HepG2 (cell line): ENCODE results near the gene CACNA1C. TPM values are rescaled to one million over a fixed set of nuclear protein-coding genes. Genes with fewer than 3 reads are reported as not detected.

Experiments used
- ATAC-seq: fragments of 200-7000 bp; cut with Tn5 transposase; 3 replicates; pipeline ENCODE4 v1.9.1; 2020; ENCODE audit warnings: mild to moderate bottlenecking, moderate library complexity
- BruUV-seq: library from RNA; stranded (reverse); fragments of 400-500 nt; replicated peaks from 2 replicates; lab custom pipeline; 2021; lab: Mats Ljungman, UMichigan
- CTCF ChIA-PET: fragments of 300-600 bp; formaldehyde crosslinking; extraction: SDS; loops from one replicate; lab custom pipeline; 2021; ENCODE audit warnings: low total read pairs, inconsistent platforms, low intra/inter-chr PET ratio; lab: Yijun Ruan, JAX
- POLR2A ChIA-PET: fragments of 350-600 bp; sonication (Branson Sonifier 250); formaldehyde crosslinking; loops from one replicate; lab custom pipeline; 2020; ENCODE audit warnings: antibody characterized with exemption, inconsistent platforms; lab: Yijun Ruan, JAX
- DNase-seq: peaks from one replicate; pipeline ENCODE4 v3.0.0-alpha.2; 2015; ENCODE audit warnings: low spot score
- FAIRE-seq: peaks from 3 replicates; lab custom pipeline; 2011; peaks lifted over from hg19 to GRCh38; lab: Jason Lieb, UNC
- H2AFZ ChIP-seq: one replicate; pipeline ENCODE4 v1.6.1; 2011; ENCODE audit warnings: low read length, inconsistent platforms
- H3K27ac ChIP-seq: fragments of 300-600 bp; 3 replicates; pipeline ENCODE4 v1.8.0; 2011; ENCODE audit warnings: mixed run types, mild to moderate bottlenecking, mixed read lengths, low read length, inconsistent platforms; ENCODE audit not compliant: insufficient read depth; ENCODE audit errors: extremely low read length
- H3K27me3 ChIP-seq, 2 experiments: fragments of 200-600 bp in 1 of 2; 2 replicates in 1 of 2; 3 replicates in 1 of 2; pipeline versions ENCODE4 v1.6.0 to v1.8.0; 2011; ENCODE audit warnings: low read length in 2 of 2, mild to moderate bottlenecking in 2 of 2, moderate library complexity in 2 of 2, inconsistent platforms in 1 of 2; ENCODE audit not compliant: insufficient read depth in 2 of 2, control insufficient read depth in 1 of 2
- H3K36me3 ChIP-seq, 2 experiments: fragments of 200-600 bp in 1 of 2; replicated peaks in 1 of 2; 2 replicates in 1 of 2; 3 replicates in 1 of 2; pipeline versions ENCODE4 v1.5.1 to v1.8.0; 2011; ENCODE audit warnings: low read length in 2 of 2, inconsistent platforms in 1 of 2; ENCODE audit not compliant: insufficient read depth in 2 of 2, control insufficient read depth in 1 of 2
- H3K4me1 ChIP-seq: 2 replicates; pipeline ENCODE4 v1.5.1; 2012; ENCODE audit warnings: low read length, inconsistent platforms; ENCODE audit not compliant: insufficient read depth
- H3K4me2 ChIP-seq: 2 replicates; pipeline ENCODE4 v1.6.0; 2011; ENCODE audit warnings: low read depth, low read length, inconsistent platforms
- H3K4me3 ChIP-seq, 3 experiments: fragments of 200-600 bp in 1 of 3; sonication (generic), shearing (Covaris generic) in 1 of 3; replicated peaks in 1 of 3; 2 replicates each; pipeline ENCODE4 v1.5.1; 2011 to 2016; ENCODE audit warnings: low read length in 3 of 3, inconsistent platforms in 2 of 3, low read depth in 2 of 3, mild to moderate bottlenecking in 2 of 3, control low read depth in 1 of 3, mixed read lengths in 1 of 3; ENCODE audit not compliant: insufficient read depth in 1 of 3
- H3K79me2 ChIP-seq: one replicate; pipeline ENCODE4 v1.6.1; 2011; ENCODE audit warnings: low read length, inconsistent platforms; ENCODE audit not compliant: insufficient read depth
- H3K9ac ChIP-seq: 2 replicates; pipeline ENCODE4 v1.6.0; 2011; ENCODE audit warnings: mild to moderate bottlenecking, low read depth, low read length, inconsistent platforms; ENCODE audit not compliant: insufficient read depth
- H3K9me3 ChIP-seq: 2 replicates; pipeline ENCODE4 v1.5.1; 2012; ENCODE audit warnings: mild to moderate bottlenecking, low read length
- H4K20me1 ChIP-seq: 2 replicates; pipeline ENCODE4 v1.6.0; 2011; ENCODE audit warnings: inconsistent platforms, mild to moderate bottlenecking, low read length, moderate library complexity; ENCODE audit not compliant: insufficient read depth
- EHMT2 ChIP-seq: fragments of 200-600 bp; sonication (generic); IDR thresholded peaks from 2 replicates; pipeline ENCODE4 v1.7.0; 2017; ENCODE audit warnings: antibody characterized with exemption, low read depth, low read length, borderline replicate concordance
- GTF2F1 ChIP-seq: fragments of 150-350 bp; IDR thresholded peaks from 2 replicates; pipeline ENCODE4 v1.6.1; 2014; ENCODE audit warnings: low read length
- NFIB ChIP-seq: sonication (generic); formaldehyde crosslinking; IDR thresholded peaks from 2 replicates; pipeline ENCODE4 v1.9.0; 2021; ENCODE audit warnings: missing genetic modification reagents, mild to moderate bottlenecking, borderline replicate concordance
- ONECUT2 ChIP-seq: sonication (generic); formaldehyde crosslinking; IDR thresholded peaks from 2 replicates; pipeline ENCODE4 v1.4.0; 2020; ENCODE audit warnings: missing genetic modification reagents
- PAWR ChIP-seq: sonication (generic); formaldehyde crosslinking; IDR thresholded peaks from 2 replicates; pipeline ENCODE4 v1.4.0; 2020; ENCODE audit warnings: missing genetic modification reagents, mild to moderate bottlenecking, borderline replicate concordance
- SIN3A ChIP-seq: IDR thresholded peaks from 2 replicates; pipeline ENCODE4 v1.6.1; 2011; ENCODE audit warnings: low read depth, mild to moderate bottlenecking, control low read depth, low read length, borderline replicate concordance
- SKI ChIP-seq: fragments of 450-650 bp; IDR thresholded peaks from one replicate; pipeline ENCODE4 v1.6.1; 2018; ENCODE audit warnings: mild to moderate bottlenecking; ENCODE audit not compliant: partially characterized antibody
- TCF7 ChIP-seq: sonication (generic); IDR thresholded peaks from 2 replicates; pipeline ENCODE4 v1.6.1; 2016; ENCODE audit warnings: antibody characterized with exemption, low read depth
- ZNF225 ChIP-seq: sonication (generic); formaldehyde crosslinking; IDR thresholded peaks from 2 replicates; pipeline ENCODE4 v1.4.0; 2020; ENCODE audit warnings: mild to moderate bottlenecking, missing genetic modification reagents
- ZNF382 ChIP-seq: sonication (generic); formaldehyde crosslinking; IDR thresholded peaks from 2 replicates; pipeline ENCODE4 v1.5.0; 2020; ENCODE audit warnings: missing genetic modification reagents, mild to moderate bottlenecking, borderline replicate concordance
- ZNF749 ChIP-seq: sonication (generic); formaldehyde crosslinking; IDR thresholded peaks from 2 replicates; pipeline ENCODE4 v1.8.0; 2022; ENCODE audit warnings: mild to moderate bottlenecking, missing genetic modification reagents, moderate library complexity, borderline replicate concordance
- WGBS: methylation state at CpG from one replicate; pipeline ENCODE4 v1.1.6; 2017; ENCODE audit warnings: low lambda C conversion rate; 5-methylcytosine and 5-hydroxymethylcytosine counted together
- in situ Hi-C: cut with HindIII; loops from 2 replicates; pipeline ENCODE4 v1.10.0; 2017; ENCODE audit warnings: low pct_unique_long_range_greater_than_20kb; ENCODE audit not compliant: extremely low pct_ligation_motif_present
- intact Hi-C: fragments of 100-400 bp; cut with micrococcal nuclease; formaldehyde crosslinking; loops from one replicate; pipeline ENCODE4 v1.10.0; 2022; ENCODE audit not compliant: unreplicated experiment
- polyA plus RNA-seq, 8 experiments: library from polyadenylated mRNA; depleted of rRNA in 3 of 8; stranded (reverse) in 7 of 8; unstranded in 1 of 8; fragments of >200 nt; fragmentation: Illumina TruSeq in 4 of 8; extraction: Trizol in 4 of 8; gene quantifications; 2 replicates each; pipeline versions ENCODE4 v1.2.1 to v1.2.3, GENCODE V29; 2011 to 2016; ENCODE audit warnings: low read depth in 4 of 8, missing spikeins in 1 of 8, mixed read lengths in 1 of 8; ENCODE audit not compliant: insufficient read depth in 1 of 8
- total RNA-seq, 5 experiments: library from RNA; depleted of rRNA; stranded (reverse); fragments of >200 nt; fragmentation: Illumina TruSeq; extraction: Trizol; gene quantifications; 2 replicates each; pipeline ENCODE4 v1.2.3, GENCODE V29; 2016; ENCODE audit warnings: low read depth in 1 of 5
- TF ChIP-seq, protein P1 (sequence below): sonication (generic); IDR thresholded peaks from 2 replicates; pipeline ENCODE4 v1.6.1; 2016; ENCODE audit warnings: low read depth, borderline replicate concordance
- TF ChIP-seq, protein P2 (sequence below): sonication (generic); formaldehyde crosslinking; conservative IDR thresholded peaks from 2 replicates; pipeline ENCODE4 v1.8.0; 2022; ENCODE audit warnings: low read depth, missing genetic modification reagents

CACNA1C gene
- total and polyA plus RNA-seq, 2 of the 13 experiments (the other 11 are each of a cell fraction or from before 2014, with no cell fraction given): not detected

DNA sequence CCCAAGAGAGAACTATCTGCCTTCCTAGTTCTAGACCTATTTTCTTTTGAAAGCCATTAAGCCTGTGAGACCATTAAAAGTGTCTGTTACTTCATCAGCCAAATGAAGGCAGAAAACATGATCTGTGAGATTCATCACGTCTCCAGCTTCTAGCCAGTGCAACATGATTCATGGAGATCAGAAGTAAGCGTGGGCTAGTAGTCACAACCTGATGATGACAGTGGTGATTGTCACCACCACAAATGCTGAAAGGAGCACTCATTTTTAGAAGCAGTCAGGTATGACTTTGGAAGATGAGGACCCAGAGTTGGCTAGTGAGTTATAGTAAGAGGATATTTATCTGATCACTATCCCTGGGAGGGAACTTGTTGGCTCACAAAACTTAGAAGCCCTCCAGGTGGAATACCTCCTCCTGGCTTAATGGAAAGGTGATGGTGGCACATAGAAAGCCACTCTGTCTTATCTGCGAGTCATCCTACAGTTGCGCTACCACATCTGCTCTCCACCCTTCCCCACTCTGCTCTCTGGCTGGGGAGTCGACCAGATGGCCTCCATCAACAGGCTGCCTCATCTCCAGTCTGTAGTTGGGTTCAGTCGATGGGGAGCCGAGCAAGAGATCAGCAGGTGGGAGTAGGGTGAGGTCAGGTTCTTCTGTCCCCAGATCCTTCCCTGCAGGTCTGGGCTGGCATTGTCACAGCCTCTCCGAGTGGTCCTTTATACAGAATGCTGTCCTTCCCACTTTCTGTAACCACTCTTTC is 424.4 kb downstream of the CACNA1C start:
- intact Hi-C loops: no loop called here
- no peak overlapping the region for H3K4me2 ChIP-seq
- no peak overlapping the region for H2AFZ ChIP-seq
- no peaks in the 10 kb centered on the region for H3K9me3 ChIP-seq
- H3K27me3 ChIP-seq: peaks cover 0 to 40% of the 10 kb centered on the region in 2 experiments; a peak in 4 of 5 replicates
- 4% methylated on average over 7 of the region's 8 CpGs for WGBS
- no peaks in the 10 kb centered on the region for H4K20me1 ChIP-seq
- no peaks in the 10 kb centered on the region for H3K36me3 ChIP-seq
- no peak overlapping the region for H3K9ac ChIP-seq
- H3K4me3 ChIP-seq: no peak overlapping the region
- TF ChIP-seq ONECUT2 (no peak), ZNF382 (no peak), SIN3A (no peak), NFIB (CRISPR knock-in tag) (no peak), SKI (no peak), ZNF225 (CRISPR knock-in tag) (no peak), EHMT2 (no peak), GTF2F1 (no peak), PAWR (CRISPR knock-in tag) (no peak), ZNF749 (CRISPR knock-in tag) (no peak), TCF7 (no peak)
- TF ChIP-seq, protein P1, sequence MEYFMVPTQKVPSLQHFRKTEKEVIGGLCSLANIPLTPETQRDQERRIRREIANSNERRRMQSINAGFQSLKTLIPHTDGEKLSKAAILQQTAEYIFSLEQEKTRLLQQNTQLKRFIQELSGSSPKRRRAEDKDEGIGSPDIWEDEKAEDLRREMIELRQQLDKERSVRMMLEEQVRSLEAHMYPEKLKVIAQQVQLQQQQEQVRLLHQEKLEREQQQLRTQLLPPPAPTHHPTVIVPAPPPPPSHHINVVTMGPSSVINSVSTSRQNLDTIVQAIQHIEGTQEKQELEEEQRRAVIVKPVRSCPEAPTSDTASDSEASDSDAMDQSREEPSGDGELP: no peak
- TF ChIP-seq, protein P2, sequence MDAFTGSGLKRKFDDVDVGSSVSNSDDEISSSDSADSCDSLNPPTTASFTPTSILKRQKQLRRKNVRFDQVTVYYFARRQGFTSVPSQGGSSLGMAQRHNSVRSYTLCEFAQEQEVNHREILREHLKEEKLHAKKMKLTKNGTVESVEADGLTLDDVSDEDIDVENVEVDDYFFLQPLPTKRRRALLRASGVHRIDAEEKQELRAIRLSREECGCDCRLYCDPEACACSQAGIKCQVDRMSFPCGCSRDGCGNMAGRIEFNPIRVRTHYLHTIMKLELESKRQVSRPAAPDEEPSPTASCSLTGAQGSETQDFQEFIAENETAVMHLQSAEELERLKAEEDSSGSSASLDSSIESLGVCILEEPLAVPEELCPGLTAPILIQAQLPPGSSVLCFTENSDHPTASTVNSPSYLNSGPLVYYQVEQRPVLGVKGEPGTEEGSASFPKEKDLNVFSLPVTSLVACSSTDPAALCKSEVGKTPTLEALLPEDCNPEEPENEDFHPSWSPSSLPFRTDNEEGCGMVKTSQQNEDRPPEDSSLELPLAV: no peak
- TF ChIP-seq, all 625 proteins: peak for 0
- FAIRE-seq (no peak), ATAC-seq (no peak), DNase-seq (no peak)
- CTCF ChIA-PET: no interaction called here
- POLR2A ChIA-PET: no interaction called here
- Histone ChIP-seq H3K79me2 (no peaks in the 10 kb centered on the region), H3K27ac (no peak overlapping the region), H3K4me1 (no peaks in the 10 kb centered on the region)
- in situ Hi-C loops: no loop called here
- no TSS peak for BruUV-seq
